ENCODE results near the gene NADK2. TPM values are rescaled to one million over a fixed set of nuclear protein-coding genes. Genes with fewer than 3 reads are reported as not detected.

NADK2 gene
- total RNA-seq, 2 donors from 2014 or later: 21.6 to 37.9 TPM

GRCh38 chr5:36270876-36271575 lies 29.3 kb upstream of the NADK2 start:
- H3K4me1 ChIP-seq (replicated peaks): no peaks in the 10 kb centered on the region
- no peak overlapping the region for H3K27ac ChIP-seq
- no peak overlapping the region for H3K4me3 ChIP-seq
- 67% methylated on average over 3 of the region's 3 CpGs for WGBS
- no peak for DNase-seq (ENCODE audit: low spot score)
- intact Hi-C loops (cut with DNase I): no loop called here
- no peaks in the 10 kb centered on the region for H3K27me3 ChIP-seq (replicated peaks; ENCODE audit: insufficient read depth)
- H3K9me3 ChIP-seq: no peaks in the 10 kb centered on the region
- no peaks in the 10 kb centered on the region for H3K36me3 ChIP-seq
- TF ChIP-seq POLR2A (IDR thresholded peaks at IDR 0.05) (no peak), POLR2AphosphoS5 (IDR thresholded peaks at IDR 0.05) (no peak), CTCF (IDR thresholded peaks at IDR 0.05) (no peak)

- no peaks in the 10 kb centered on the region for H3K27me3 ChIP-seq (replicated peaks; ENCODE audit: insufficient read depth)
- intact Hi-C loops (cut with DNase I): no loop called here
- H3K27ac ChIP-seq: no peak overlapping the region
- no peak for DNase-seq (ENCODE audit: low spot score)
- 44% methylated on average over 3 of the region's 3 CpGs for WGBS
- TF ChIP-seq POLR2A (IDR thresholded peaks at IDR 0.05): no peak
- H3K36me3 ChIP-seq: no peaks in the 10 kb centered on the region
- H3K4me1 ChIP-seq (replicated peaks): no peaks in the 10 kb centered on the region
- no peaks in the 10 kb centered on the region for H3K9me3 ChIP-seq
- no peak overlapping the region for H3K4me3 ChIP-seq
Observed at GRCh38 chr5:36270175-36270574, 28.4 kb upstream of the NADK2 start.

- TF ChIP-seq CTCF (IDR thresholded peaks at IDR 0.05): no peak
- no peak for TF ChIP-seq POLR2A (IDR thresholded peaks at IDR 0.05)
- no peak for TF ChIP-seq POLR2AphosphoS5 (IDR thresholded peaks at IDR 0.05)
- Histone ChIP-seq H3K27ac (no peak overlapping the region), H3K4me3 (no peak overlapping the region), H3K4me1 (replicated peaks) (no peaks in the 10 kb centered on the region), H3K9me3 (no peaks in the 10 kb centered on the region), H3K27me3 (replicated peaks; ENCODE audit: insufficient read depth) (no peaks in the 10 kb centered on the region), H3K36me3 (no peaks in the 10 kb centered on the region)
- intact Hi-C loops (cut with DNase I): loop anchor here (5.0 kb wide), 1 partner anchor 33 kb away; the partner anchor contains the start of gene RANBP3L
- no peak for DNase-seq (ENCODE audit: low spot score)
Observed at GRCh38 chr5:36269478-36269877, 27.8 kb upstream of the NADK2 start.

- Histone ChIP-seq H3K4me3 (no peak overlapping the region), H3K4me1 (replicated peaks) (no peaks in the 10 kb centered on the region), H3K9me3 (no peaks in the 10 kb centered on the region), H3K27ac (no peak overlapping the region), H3K36me3 (no peaks in the 10 kb centered on the region), H3K27me3 (replicated peaks; ENCODE audit: insufficient read depth) (no peaks in the 10 kb centered on the region)
- DNase-seq (ENCODE audit: low spot score): no peak
- no peak for TF ChIP-seq POLR2A (IDR thresholded peaks at IDR 0.05)
- no peak for TF ChIP-seq CTCF (IDR thresholded peaks at IDR 0.05)
- TF ChIP-seq POLR2AphosphoS5 (IDR thresholded peaks at IDR 0.05): no peak
- WGBS: 98% methylated on average over 3 of the region's 3 CpGs
- intact Hi-C loops (cut with DNase I): loop anchor here (5.0 kb wide), 1 partner anchor 34 kb away; the partner anchor contains the start of gene RANBP3L
Observed at GRCh38 chr5:36267905-36268304, 26.2 kb upstream of the NADK2 start.

- Histone ChIP-seq H3K4me3 (no peak overlapping the region), H3K4me1 (replicated peaks) (no peaks in the 10 kb centered on the region), H3K36me3 (no peaks in the 10 kb centered on the region), H3K27ac (no peak overlapping the region), H3K27me3 (replicated peaks; ENCODE audit: insufficient read depth) (no peaks in the 10 kb centered on the region), H3K9me3 (no peaks in the 10 kb centered on the region)
- DNase-seq (ENCODE audit: low spot score): no peak
- WGBS: 96% methylated on average over 4 of the region's 4 CpGs
- intact Hi-C loops (cut with DNase I): no loop called here
- TF ChIP-seq POLR2AphosphoS5 (IDR thresholded peaks at IDR 0.05) (no peak), CTCF (IDR thresholded peaks at IDR 0.05) (no peak), POLR2A (IDR thresholded peaks at IDR 0.05) (no peak)
Observed at GRCh38 chr5:36264202-36264760, 22.6 kb upstream of the NADK2 start.
